OCI-LY3 (cell line): ENCODE measurements around the gene PCSK2.

ENCODE experiments used
- H2AFZ ChIP-seq: fragments of 200-600, 300-600 bp; shearing (Covaris generic); 2 replicates; pipeline ENCODE4 v1.6.0; 2014; ENCODE audit warnings: antibody characterized with exemption, low read depth, low read length
- H3K27ac ChIP-seq: fragments of 200-600, 300-600 bp; sonication (generic); 2 replicates; pipeline ENCODE4 v1.5.1; 2014; ENCODE audit warnings: mild to moderate bottlenecking, low read length, moderate library complexity, mixed read lengths
- H3K27me3 ChIP-seq: fragments of 200-600, 300-600 bp; sonication (generic); 2 replicates; pipeline ENCODE4 v1.6.1; 2014; ENCODE audit warnings: low read depth, low read length, mixed read lengths
- H3K36me3 ChIP-seq: fragments of 200-600, 300-600 bp; sonication (generic); replicated peaks from 2 replicates; pipeline ENCODE3; 2014; ENCODE audit warnings: low read depth, low read length, mixed read lengths
- H3K4me1 ChIP-seq: fragments of 300-600, 200-600 bp; sonication (generic); 2 replicates; pipeline ENCODE4 v1.6.1; 2014; ENCODE audit warnings: low read length, mixed read lengths
- H3K4me2 ChIP-seq: fragments of 200-600, 300-600 bp; sonication (generic); 2 replicates; pipeline ENCODE4 v1.6.1; 2014; ENCODE audit warnings: low read length, mixed read lengths
- H3K4me3 ChIP-seq: fragments of 300-600, 200-600 bp; sonication (generic); 2 replicates; pipeline ENCODE4 v1.5.1; 2014; ENCODE audit warnings: antibody characterized with exemption, mild to moderate bottlenecking, low read length, moderate library complexity
- H3K79me2 ChIP-seq: fragments of 300-600, 200-600 bp; shearing (Covaris generic); 2 replicates; pipeline ENCODE4 v1.6.1; 2014; ENCODE audit warnings: mild to moderate bottlenecking, low read length, mixed read lengths
- H3K9ac ChIP-seq: fragments of 300-600, 200-600 bp; shearing (Covaris generic); 2 replicates; pipeline ENCODE4 v1.6.0; 2014; ENCODE audit warnings: mild to moderate bottlenecking, low read length, moderate library complexity
- H3K9me3 ChIP-seq: fragments of 200-600, 300-600 bp; shearing (Covaris generic); 2 replicates; pipeline ENCODE4 v1.6.1; 2014; ENCODE audit warnings: low read length, mixed read lengths; ENCODE audit not compliant: insufficient read depth
- H4K20me1 ChIP-seq: fragments of 200-600, 300-600 bp; sonication (generic); 2 replicates; pipeline ENCODE4 v1.6.1; 2016; ENCODE audit warnings: low read length, mixed read lengths; ENCODE audit not compliant: insufficient read depth
- CTCF ChIP-seq: fragments of 200-600, 300-600 bp; sonication (generic); IDR thresholded peaks from 2 replicates; pipeline ENCODE4 v1.5.1; 2014; ENCODE audit warnings: antibody characterized with exemption, low read length, low read depth
- EZH2phosphoT487 ChIP-seq: fragments of 200-600 bp; shearing (Covaris generic); IDR thresholded peaks from 2 replicates; pipeline ENCODE4 v1.6.1; 2018; ENCODE audit warnings: antibody characterized with exemption, mixed run types, low read depth

The PCSK2 gene

GRCh38 chr20:17508756-17509155 is 281.9 kb downstream of the PCSK2 start:
- Histone ChIP-seq H3K4me3 (no peak overlapping the region), H3K36me3 (no peaks in the 10 kb centered on the region), H3K27me3 (peaks cover 27% of the 10 kb centered on the region), H3K4me1 (peaks cover 11% of the 10 kb centered on the region), H3K27ac (no peak overlapping the region), H2AFZ (no peak overlapping the region), H3K4me2 (no peak overlapping the region), H3K9ac (no peak overlapping the region), H4K20me1 (no peaks in the 10 kb centered on the region), H3K79me2 (no peaks in the 10 kb centered on the region), H3K9me3 (no peaks in the 10 kb centered on the region)
- TF ChIP-seq CTCF (no peak), EZH2phosphoT487 (no peak)

GRCh38 chr20:17510548-17510947 is 283.7 kb downstream of the PCSK2 start:
- Histone ChIP-seq H3K9me3 (no peaks in the 10 kb centered on the region), H3K4me1 (peaks cover 9% of the 10 kb centered on the region), H3K79me2 (no peaks in the 10 kb centered on the region), H3K4me3 (no peak overlapping the region), H3K9ac (no peak overlapping the region), H3K4me2 (no peak overlapping the region), H3K27ac (no peak overlapping the region), H4K20me1 (no peaks in the 10 kb centered on the region), H2AFZ (no peak overlapping the region), H3K27me3 (peaks cover 39% of the 10 kb centered on the region), H3K36me3 (no peaks in the 10 kb centered on the region)
- TF ChIP-seq EZH2phosphoT487 (no peak), CTCF (no peak)

GRCh38 chr20:17511401-17511800 is 284.6 kb downstream of the PCSK2 start:
- no peak overlapping the region for H3K4me2 ChIP-seq
- H3K36me3 ChIP-seq, result no peaks in the 10 kb centered on the region
- no peak overlapping the region for H3K9ac ChIP-seq
- peaks cover 6% of the 10 kb centered on the region; the same call in 1 of the 2 replicates for H3K4me1 ChIP-seq
- no peak overlapping the region for H2AFZ ChIP-seq
- no peaks in the 10 kb centered on the region for H3K79me2 ChIP-seq
- H3K27ac ChIP-seq, result no peak overlapping the region
- no peak for TF ChIP-seq CTCF
- no peak for TF ChIP-seq EZH2phosphoT487
- H3K9me3 ChIP-seq, result no peaks in the 10 kb centered on the region
- peaks cover 38% of the 10 kb centered on the region for H3K27me3 ChIP-seq
- H3K4me3 ChIP-seq, result no peak overlapping the region
- H4K20me1 ChIP-seq, result no peaks in the 10 kb centered on the region

- Histone ChIP-seq H3K4me3 (no peak overlapping the region), H3K9me3 (no peaks in the 10 kb centered on the region), H3K9ac (no peak overlapping the region), H2AFZ (no peak overlapping the region), H3K4me1 (no peaks in the 10 kb centered on the region), H3K27me3 (peaks cover 42% of the 10 kb centered on the region), H3K36me3 (no peaks in the 10 kb centered on the region), H3K4me2 (no peak overlapping the region), H3K79me2 (no peaks in the 10 kb centered on the region), H3K27ac (no peak overlapping the region), H4K20me1 (no peaks in the 10 kb centered on the region)
- TF ChIP-seq EZH2phosphoT487 (no peak), CTCF (no peak)
Measured at GRCh38 chr20:17513939-17514338, 287.1 kb downstream of the PCSK2 start.
